ENCODE measurements around the gene KREMEN1.

Gene KREMEN1

DNA sequence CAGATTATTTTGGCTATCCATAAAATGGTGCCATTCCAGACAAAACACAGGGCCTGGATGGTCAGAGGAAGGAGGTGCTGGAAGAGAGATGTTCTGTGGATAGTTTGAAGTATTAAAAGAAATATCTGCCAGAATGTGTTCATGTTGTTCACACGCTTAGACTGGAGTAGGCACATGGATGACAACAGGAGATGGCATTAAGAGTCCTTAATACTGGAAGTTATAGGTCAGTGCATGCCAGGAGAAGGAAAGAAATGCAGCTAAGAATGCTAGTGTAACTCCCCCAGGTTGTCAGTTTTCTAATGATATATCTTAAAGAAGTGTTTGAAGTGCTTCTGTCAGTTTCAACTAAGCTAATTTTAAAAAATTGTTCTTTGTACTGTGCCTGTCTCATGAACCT lies 20.2 kb downstream of the KREMEN1 start:
- Histone ChIP-seq H3K4me3 (replicated peaks; ENCODE audit: insufficient read depth, low read length) (no peak overlapping the region), H3K27me3 (ENCODE audit: insufficient read depth, poor library complexity, severe bottlenecking) (no peaks in the 10 kb centered on the region), H3K27ac (replicated peaks) (no peak overlapping the region)
- DNase-seq (ENCODE audit: low read depth in 1 of 2, low spot score in 1 of 2) = no peak
- TF ChIP-seq GABPA (IDR thresholded peaks at IDR 0.05; ENCODE audit: low read depth) = no peak
- no peak for TF ChIP-seq POLR2AphosphoS5 (IDR thresholded peaks at IDR 0.05; ENCODE audit: low read depth)
- no peak for TF ChIP-seq SPI1 (IDR thresholded peaks at IDR 0.05; ENCODE audit: borderline replicate concordance, low read depth)
- TF ChIP-seq, protein P1, sequence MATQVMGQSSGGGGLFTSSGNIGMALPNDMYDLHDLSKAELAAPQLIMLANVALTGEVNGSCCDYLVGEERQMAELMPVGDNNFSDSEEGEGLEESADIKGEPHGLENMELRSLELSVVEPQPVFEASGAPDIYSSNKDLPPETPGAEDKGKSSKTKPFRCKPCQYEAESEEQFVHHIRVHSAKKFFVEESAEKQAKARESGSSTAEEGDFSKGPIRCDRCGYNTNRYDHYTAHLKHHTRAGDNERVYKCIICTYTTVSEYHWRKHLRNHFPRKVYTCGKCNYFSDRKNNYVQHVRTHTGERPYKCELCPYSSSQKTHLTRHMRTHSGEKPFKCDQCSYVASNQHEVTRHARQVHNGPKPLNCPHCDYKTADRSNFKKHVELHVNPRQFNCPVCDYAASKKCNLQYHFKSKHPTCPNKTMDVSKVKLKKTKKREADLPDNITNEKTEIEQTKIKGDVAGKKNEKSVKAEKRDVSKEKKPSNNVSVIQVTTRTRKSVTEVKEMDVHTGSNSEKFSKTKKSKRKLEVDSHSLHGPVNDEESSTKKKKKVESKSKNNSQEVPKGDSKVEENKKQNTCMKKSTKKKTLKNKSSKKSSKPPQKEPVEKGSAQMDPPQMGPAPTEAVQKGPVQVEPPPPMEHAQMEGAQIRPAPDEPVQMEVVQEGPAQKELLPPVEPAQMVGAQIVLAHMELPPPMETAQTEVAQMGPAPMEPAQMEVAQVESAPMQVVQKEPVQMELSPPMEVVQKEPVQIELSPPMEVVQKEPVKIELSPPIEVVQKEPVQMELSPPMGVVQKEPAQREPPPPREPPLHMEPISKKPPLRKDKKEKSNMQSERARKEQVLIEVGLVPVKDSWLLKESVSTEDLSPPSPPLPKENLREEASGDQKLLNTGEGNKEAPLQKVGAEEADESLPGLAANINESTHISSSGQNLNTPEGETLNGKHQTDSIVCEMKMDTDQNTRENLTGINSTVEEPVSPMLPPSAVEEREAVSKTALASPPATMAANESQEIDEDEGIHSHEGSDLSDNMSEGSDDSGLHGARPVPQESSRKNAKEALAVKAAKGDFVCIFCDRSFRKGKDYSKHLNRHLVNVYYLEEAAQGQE (IDR thresholded peaks at IDR 0.05; ENCODE audit: insufficient replicate concordance, low read depth) = no peak
- TF ChIP-seq, protein P2, sequence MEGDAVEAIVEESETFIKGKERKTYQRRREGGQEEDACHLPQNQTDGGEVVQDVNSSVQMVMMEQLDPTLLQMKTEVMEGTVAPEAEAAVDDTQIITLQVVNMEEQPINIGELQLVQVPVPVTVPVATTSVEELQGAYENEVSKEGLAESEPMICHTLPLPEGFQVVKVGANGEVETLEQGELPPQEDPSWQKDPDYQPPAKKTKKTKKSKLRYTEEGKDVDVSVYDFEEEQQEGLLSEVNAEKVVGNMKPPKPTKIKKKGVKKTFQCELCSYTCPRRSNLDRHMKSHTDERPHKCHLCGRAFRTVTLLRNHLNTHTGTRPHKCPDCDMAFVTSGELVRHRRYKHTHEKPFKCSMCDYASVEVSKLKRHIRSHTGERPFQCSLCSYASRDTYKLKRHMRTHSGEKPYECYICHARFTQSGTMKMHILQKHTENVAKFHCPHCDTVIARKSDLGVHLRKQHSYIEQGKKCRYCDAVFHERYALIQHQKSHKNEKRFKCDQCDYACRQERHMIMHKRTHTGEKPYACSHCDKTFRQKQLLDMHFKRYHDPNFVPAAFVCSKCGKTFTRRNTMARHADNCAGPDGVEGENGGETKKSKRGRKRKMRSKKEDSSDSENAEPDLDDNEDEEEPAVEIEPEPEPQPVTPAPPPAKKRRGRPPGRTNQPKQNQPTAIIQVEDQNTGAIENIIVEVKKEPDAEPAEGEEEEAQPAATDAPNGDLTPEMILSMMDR (IDR thresholded peaks at IDR 0.05; ENCODE audit: insufficient read depth, low read length) = no peak

DNA sequence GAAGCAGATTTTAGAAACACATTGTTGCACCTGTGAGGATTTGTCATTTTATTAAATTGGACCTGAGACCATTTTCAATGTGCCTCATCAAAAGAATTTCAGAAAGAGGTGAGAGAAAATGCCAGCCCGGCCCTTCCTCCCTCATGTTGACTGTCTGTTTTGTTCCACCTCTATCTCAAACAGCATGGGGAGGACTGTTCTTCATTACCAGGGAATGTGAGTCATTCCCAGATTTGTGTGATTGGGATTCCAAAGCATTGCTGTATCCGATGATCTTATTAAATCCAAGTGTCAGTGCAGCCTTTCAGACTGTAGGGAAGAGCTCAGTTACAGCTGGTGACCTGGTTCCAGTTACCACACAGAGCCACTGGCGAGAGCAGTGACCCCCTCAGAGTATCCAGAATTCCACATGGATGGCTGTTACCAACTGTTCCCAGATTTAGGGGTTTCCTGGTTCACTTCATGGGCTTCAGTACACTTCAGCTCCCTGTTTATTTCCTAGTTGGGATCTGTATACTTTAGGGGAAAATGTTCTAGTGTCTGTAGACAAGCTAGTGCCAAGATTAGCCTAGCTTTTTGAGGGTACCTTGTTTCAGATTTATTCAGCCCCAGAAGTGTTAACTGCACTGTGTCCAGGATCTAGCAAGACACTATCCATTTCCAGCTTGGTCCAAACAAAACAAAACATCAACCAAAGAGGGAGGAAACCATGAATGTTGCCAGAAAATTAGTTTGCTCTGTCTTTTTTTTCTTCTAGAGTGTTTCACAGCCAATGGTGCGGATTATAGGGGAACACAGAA lies 20.9 kb downstream of the KREMEN1 start:
- no peak overlapping the region for H3K27ac ChIP-seq (replicated peaks)

DNA sequence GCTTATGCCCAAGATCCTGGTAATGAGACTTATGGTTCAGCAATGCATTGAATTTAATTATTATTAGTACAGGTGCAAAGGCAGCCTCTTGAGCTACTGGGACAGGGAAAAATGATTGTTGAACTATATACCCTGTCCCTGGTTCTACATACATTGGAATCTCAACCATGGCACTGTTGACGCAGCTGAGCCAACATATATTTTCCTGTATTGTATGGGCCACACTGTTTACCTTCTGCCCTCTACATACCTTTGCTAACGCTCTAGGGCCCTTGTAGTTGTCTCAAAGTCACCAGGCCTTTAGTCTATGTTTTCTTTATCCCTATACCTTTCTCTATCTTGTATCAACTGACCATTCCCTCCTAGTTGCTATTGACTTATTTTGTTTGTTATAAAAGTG lies 22.6 kb downstream of the KREMEN1 start:
- no peak overlapping the region for H3K4me3 ChIP-seq (replicated peaks; ENCODE audit: insufficient read depth, low read length)
- H3K27ac ChIP-seq (replicated peaks) = no peak overlapping the region
- TF ChIP-seq, protein P1 (IDR thresholded peaks at IDR 0.05; ENCODE audit: insufficient replicate concordance, low read depth) = no peak
- no peak for TF ChIP-seq SPI1 (IDR thresholded peaks at IDR 0.05; ENCODE audit: borderline replicate concordance, low read depth)
- TF ChIP-seq, protein P2 (IDR thresholded peaks at IDR 0.05; ENCODE audit: insufficient read depth, low read length) = no peak
- no peak for TF ChIP-seq POLR2AphosphoS5 (IDR thresholded peaks at IDR 0.05; ENCODE audit: low read depth)
- TF ChIP-seq GABPA (IDR thresholded peaks at IDR 0.05; ENCODE audit: low read depth) = no peak
- no peaks in the 10 kb centered on the region for H3K27me3 ChIP-seq (ENCODE audit: insufficient read depth, poor library complexity, severe bottlenecking)
- DNase-seq (ENCODE audit: low read depth in 1 of 2, low spot score in 1 of 2) = no peak

More for the DNA sequence above, 20.9 kb downstream of the KREMEN1 start:
- no peak for TF ChIP-seq GABPA (IDR thresholded peaks at IDR 0.05; ENCODE audit: low read depth)
- no peak for TF ChIP-seq POLR2AphosphoS5 (IDR thresholded peaks at IDR 0.05; ENCODE audit: low read depth)
- TF ChIP-seq, protein P2 (IDR thresholded peaks at IDR 0.05; ENCODE audit: insufficient read depth, low read length) = no peak
- TF ChIP-seq, protein P1 (IDR thresholded peaks at IDR 0.05; ENCODE audit: insufficient replicate concordance, low read depth) = no peak
- TF ChIP-seq SPI1 (IDR thresholded peaks at IDR 0.05; ENCODE audit: borderline replicate concordance, low read depth) = no peak
- no peak for DNase-seq (ENCODE audit: low read depth in 1 of 2, low spot score in 1 of 2)
- no peaks in the 10 kb centered on the region for H3K27me3 ChIP-seq (ENCODE audit: insufficient read depth, poor library complexity, severe bottlenecking)
- no peak overlapping the region for H3K4me3 ChIP-seq (replicated peaks; ENCODE audit: insufficient read depth, low read length)

Measured in HL-60 (cell line).